ENCODE data around the gene GRIK1.

GRIK1 gene

GRCh38 chr21:29739176-29739575 is 200.6 kb downstream of the GRIK1 start:
- no peaks in the 10 kb centered on the region for H3K79me2 ChIP-seq (ENCODE audit: insufficient read depth, low read length)

GRCh38 chr21:29738730-29739129 is 201.1 kb downstream of the GRIK1 start:
- Histone ChIP-seq H4K20me1 (ENCODE audit: insufficient read depth, low read length) (no peaks in the 10 kb centered on the region), H3K36me3 (ENCODE audit: insufficient read depth, low read length) (no peaks in the 10 kb centered on the region), H3K4me1 (ENCODE audit: insufficient read depth, low read length) (no peaks in the 10 kb centered on the region), H3K27me3 (ENCODE audit: insufficient read depth, low read length, poor library complexity) (no peaks in the 10 kb centered on the region), H2AFZ (ENCODE audit: low read depth, low read length) (no peak overlapping the region), H3K4me2 (ENCODE audit: insufficient read depth, low read length) (no peak overlapping the region), H3K4me3 (ENCODE audit: low read depth in 1 of 2, low read length in 2 of 2) (no peak overlapping the region), H3K9ac (ENCODE audit: low read depth, low read length) (no peak overlapping the region), H3K79me2 (ENCODE audit: insufficient read depth, low read length) (no peaks in the 10 kb centered on the region), H3K9me3 (ENCODE audit: insufficient read depth, low read length, severe bottlenecking) (no peaks in the 10 kb centered on the region), H3K27ac (ENCODE audit: low read length) (no peak overlapping the region)
- DNase-seq (no peak), ATAC-seq (ENCODE audit: insufficient read depth, low read depth) (no peak)
- no peak for TF ChIP-seq EZH2 (IDR thresholded peaks at IDR 0.05; ENCODE audit: borderline replicate concordance, low read depth, low read length, severe bottlenecking)
- no peak for TF ChIP-seq CTCF (IDR thresholded peaks at IDR 0.05; ENCODE audit: borderline replicate concordance, extremely low read depth, low read length, poor library complexity, severe bottlenecking)

More at GRCh38 chr21:29739176-29739575, 200.6 kb downstream of the GRIK1 start:
- Histone ChIP-seq H3K27me3 (ENCODE audit: insufficient read depth, low read length, poor library complexity) (no peaks in the 10 kb centered on the region), H3K9me3 (ENCODE audit: insufficient read depth, low read length, severe bottlenecking) (no peaks in the 10 kb centered on the region), H3K36me3 (ENCODE audit: insufficient read depth, low read length) (no peaks in the 10 kb centered on the region), H3K4me1 (ENCODE audit: insufficient read depth, low read length) (no peaks in the 10 kb centered on the region), H3K27ac (ENCODE audit: low read length) (no peak overlapping the region), H3K4me3 (ENCODE audit: low read depth in 1 of 2, low read length in 2 of 2) (no peak overlapping the region), H3K9ac (ENCODE audit: low read depth, low read length) (no peak overlapping the region), H3K4me2 (ENCODE audit: insufficient read depth, low read length) (no peak overlapping the region), H2AFZ (ENCODE audit: low read depth, low read length) (no peak overlapping the region), H4K20me1 (ENCODE audit: insufficient read depth, low read length) (no peaks in the 10 kb centered on the region)
- ATAC-seq (ENCODE audit: insufficient read depth, low read depth) (no peak), DNase-seq (no peak)
- TF ChIP-seq CTCF (IDR thresholded peaks at IDR 0.05; ENCODE audit: borderline replicate concordance, extremely low read depth, low read length, poor library complexity, severe bottlenecking): no peak
- no peak for TF ChIP-seq EZH2 (IDR thresholded peaks at IDR 0.05; ENCODE audit: borderline replicate concordance, low read depth, low read length, severe bottlenecking)

- TF ChIP-seq EZH2 (IDR thresholded peaks at IDR 0.05; ENCODE audit: borderline replicate concordance, low read depth, low read length, severe bottlenecking) (no peak), CTCF (IDR thresholded peaks at IDR 0.05; ENCODE audit: borderline replicate concordance, extremely low read depth, low read length, poor library complexity, severe bottlenecking) (no peak)
- ATAC-seq (ENCODE audit: insufficient read depth, low read depth) (no peak), DNase-seq (no peak)
- Histone ChIP-seq H3K36me3 (ENCODE audit: insufficient read depth, low read length) (no peaks in the 10 kb centered on the region), H3K9ac (ENCODE audit: low read depth, low read length) (no peak overlapping the region), H3K27me3 (ENCODE audit: insufficient read depth, low read length, poor library complexity) (no peaks in the 10 kb centered on the region), H2AFZ (ENCODE audit: low read depth, low read length) (no peak overlapping the region), H3K4me1 (ENCODE audit: insufficient read depth, low read length) (no peaks in the 10 kb centered on the region), H3K9me3 (ENCODE audit: insufficient read depth, low read length, severe bottlenecking) (no peaks in the 10 kb centered on the region), H3K4me2 (ENCODE audit: insufficient read depth, low read length) (no peak overlapping the region), H4K20me1 (ENCODE audit: insufficient read depth, low read length) (no peaks in the 10 kb centered on the region), H3K4me3 (ENCODE audit: low read depth in 1 of 2, low read length in 2 of 2) (no peak overlapping the region), H3K79me2 (ENCODE audit: insufficient read depth, low read length) (no peaks in the 10 kb centered on the region), H3K27ac (ENCODE audit: low read length) (no peak overlapping the region)
These were observed 202.6 kb downstream of the GRIK1 start for GRCh38 chr21:29737186-29737585.

- Histone ChIP-seq H4K20me1 (ENCODE audit: insufficient read depth, low read length) (no peaks in the 10 kb centered on the region), H3K27me3 (ENCODE audit: insufficient read depth, low read length, poor library complexity) (no peaks in the 10 kb centered on the region), H3K9me3 (ENCODE audit: insufficient read depth, low read length, severe bottlenecking) (no peaks in the 10 kb centered on the region), H3K4me1 (ENCODE audit: insufficient read depth, low read length) (no peaks in the 10 kb centered on the region), H3K9ac (ENCODE audit: low read depth, low read length) (no peak overlapping the region), H3K79me2 (ENCODE audit: insufficient read depth, low read length) (no peaks in the 10 kb centered on the region), H3K4me2 (ENCODE audit: insufficient read depth, low read length) (no peak overlapping the region), H3K27ac (ENCODE audit: low read length) (no peak overlapping the region), H2AFZ (ENCODE audit: low read depth, low read length) (no peak overlapping the region), H3K36me3 (ENCODE audit: insufficient read depth, low read length) (no peaks in the 10 kb centered on the region), H3K4me3 (ENCODE audit: low read depth in 1 of 2, low read length in 2 of 2) (no peak overlapping the region)
- no peak for TF ChIP-seq CTCF (IDR thresholded peaks at IDR 0.05; ENCODE audit: borderline replicate concordance, extremely low read depth, low read length, poor library complexity, severe bottlenecking)
- TF ChIP-seq EZH2 (IDR thresholded peaks at IDR 0.05; ENCODE audit: borderline replicate concordance, low read depth, low read length, severe bottlenecking): no peak
- no peak for DNase-seq
- no peak for ATAC-seq (ENCODE audit: insufficient read depth, low read depth)
These were observed 209.5 kb downstream of the GRIK1 start for GRCh38 chr21:29730281-29730680.
